ENCODE results near the gene WDR86.

Gene WDR86

GRCh38 chr7:151338809-151339208 lies 71.0 kb downstream of the WDR86 start:
- H3K36me3 ChIP-seq (ENCODE audit: control insufficient read depth, insufficient read depth, low read length, severe bottlenecking): no peaks in the 10 kb centered on the region
- H3K4me1 ChIP-seq (ENCODE audit: control insufficient read depth, insufficient read depth, low read length): peaks cover 9% of the 10 kb centered on the region
- no peak for DNase-seq (ENCODE audit: low read depth)
- H3K27me3 ChIP-seq (replicated peaks; ENCODE audit: control insufficient read depth, insufficient read depth, low read length): no peaks in the 10 kb centered on the region
- no peak overlapping the region for H3K4me3 ChIP-seq (ENCODE audit: low read length)
- no peaks in the 10 kb centered on the region for H3K9me3 ChIP-seq (ENCODE audit: control insufficient read depth, low read length)
- no peak overlapping the region for H3K9ac ChIP-seq (ENCODE audit: low read length)

- no peak for DNase-seq (ENCODE audit: low read depth)
- H3K36me3 ChIP-seq (ENCODE audit: control insufficient read depth, insufficient read depth, low read length, severe bottlenecking): no peaks in the 10 kb centered on the region
- H3K27me3 ChIP-seq (replicated peaks; ENCODE audit: control insufficient read depth, insufficient read depth, low read length): no peaks in the 10 kb centered on the region
- H3K4me1 ChIP-seq (ENCODE audit: control insufficient read depth, insufficient read depth, low read length): peaks cover 5% of the 10 kb centered on the region
- no peak overlapping the region for H3K9ac ChIP-seq (ENCODE audit: low read length)
- no peak overlapping the region for H3K4me3 ChIP-seq (ENCODE audit: low read length)
- no peaks in the 10 kb centered on the region for H3K9me3 ChIP-seq (ENCODE audit: control insufficient read depth, low read length)
These were observed 72.5 kb downstream of the WDR86 start for GRCh38 chr7:151337346-151337745.

GRCh38 chr7:151336027-151336708 lies 73.7 kb downstream of the WDR86 start:
- DNase-seq (ENCODE audit: low read depth): no peak
- H3K9ac ChIP-seq (ENCODE audit: low read length): no peak overlapping the region

GRCh38 chr7:151334628-151335027 lies 75.2 kb downstream of the WDR86 start:
- Histone ChIP-seq H3K4me3 (ENCODE audit: low read length) (no peak overlapping the region), H3K9me3 (ENCODE audit: control insufficient read depth, low read length) (no peaks in the 10 kb centered on the region), H3K4me1 (ENCODE audit: control insufficient read depth, insufficient read depth, low read length) (peaks cover 4% of the 10 kb centered on the region), H3K9ac (ENCODE audit: low read length) (no peak overlapping the region), H3K27me3 (replicated peaks; ENCODE audit: control insufficient read depth, insufficient read depth, low read length) (no peaks in the 10 kb centered on the region), H3K36me3 (ENCODE audit: control insufficient read depth, insufficient read depth, low read length, severe bottlenecking) (no peaks in the 10 kb centered on the region)
- DNase-seq (ENCODE audit: low read depth): no peak

More at GRCh38 chr7:151336027-151336708, 73.7 kb downstream of the WDR86 start:
- H3K36me3 ChIP-seq (ENCODE audit: control insufficient read depth, insufficient read depth, low read length, severe bottlenecking): no peaks in the 10 kb centered on the region
- H3K4me1 ChIP-seq (ENCODE audit: control insufficient read depth, insufficient read depth, low read length): peaks cover 4% of the 10 kb centered on the region
- H3K27me3 ChIP-seq (replicated peaks; ENCODE audit: control insufficient read depth, insufficient read depth, low read length): no peaks in the 10 kb centered on the region
- H3K4me3 ChIP-seq (ENCODE audit: low read length): no peak overlapping the region
- no peaks in the 10 kb centered on the region for H3K9me3 ChIP-seq (ENCODE audit: control insufficient read depth, low read length)

Measured in adipocyte (in vitro differentiated cells).